PC-3 (cell line): ENCODE results near the gene CPOX.

Experiments
- CTCF ChIP-seq: fragments of 300-600 bp; sonication (generic); conservative IDR thresholded peaks from 2 replicates; pipeline ENCODE4 v1.5.1; 2017; ENCODE audit warnings: antibody characterized with exemption, low read depth, mild to moderate bottlenecking, low read length
- EZH2phosphoT487 ChIP-seq: fragments of 300-600 bp; sonication (generic); IDR thresholded peaks from 2 replicates; pipeline ENCODE4 v1.6.1; 2018; ENCODE audit warnings: mild to moderate bottlenecking, antibody characterized with exemption, low read length, borderline replicate concordance

GRCh38 chr3:98593046-98593936, at the start of gene CPOX:
- TF ChIP-seq CTCF: no peak
- TF ChIP-seq EZH2phosphoT487: no peak
